Measurements from ENCODE around the gene LGALS1. TPM values are rescaled to one million over a fixed set of nuclear protein-coding genes. Genes with fewer than 3 reads are reported as not detected.

Gene LGALS1
- total and polyA plus RNA-seq, 9 of the 15 experiments (the other 6 are each of a cell fraction or from before 2014, with no cell fraction given) = 160 to 800 (median 330) TPM

- DNase-seq (ENCODE audit: extremely low read depth in 1 of 4, low spot score in 3 of 4) (no peak), FAIRE-seq (no peak), ATAC-seq (no peak)
- Histone ChIP-seq H3K4me1 (replicated peaks in 1 of 2; ENCODE audit: control insufficient read depth in 2 of 2, insufficient read depth in 2 of 2, low read length in 2 of 2) (peaks cover 0 to 19% of the 10 kb centered on the region in 2 experiments; a peak in 2 of 5 replicates), H3K9ac (ENCODE audit: insufficient read depth in 1 of 2, low read depth in 2 of 2, low read length in 2 of 2) (0 out of 4 replicates have a peak overlapping the region, but pooled peaks of 1 of the 2 experiments have one; percentile 13), H3K36me3 (ENCODE audit: control insufficient read depth, insufficient read depth, low read length) (no peaks in the 10 kb centered on the region), H3K9me1 (ENCODE audit: control insufficient read depth, insufficient read depth, low read length) (no peaks in the 10 kb centered on the region), H3K4me3 (no peak overlapping the region), H4K20me1 (replicated peaks; ENCODE audit: control insufficient read depth, insufficient read depth, low read length) (no peaks in the 10 kb centered on the region), H3K27ac (ENCODE audit: extremely low read depth, low read depth, low read length) (no peak overlapping the region), H3K9me3 (replicated peaks; ENCODE audit: control insufficient read depth, insufficient read depth, low read depth, low read length) (no peaks in the 10 kb centered on the region), H3K27me3 (ENCODE audit: control insufficient read depth in 2 of 2, insufficient read depth in 2 of 2, low read length in 2 of 2) (no peaks in the 10 kb centered on the region), H3K4me2 (ENCODE audit: insufficient read depth, low read length) (no peak overlapping the region), H3K79me2 (ENCODE audit: control insufficient read depth, insufficient read depth, low read length) (no peaks in the 10 kb centered on the region), H2AFZ (ENCODE audit: low read depth, low read length) (no peak overlapping the region)
- BruUV-seq (replicated peaks) = no TSS peak
- ChIA-PET POLR2A (interaction anchor here (0.5 to 0.6 kb wide), 2 partner anchors 216 to 282 kb away, joined by 3 read pairs; no protein-coding TSS in a partner anchor), CTCF (ENCODE audit: low intra/inter-chr PET ratio) (no interaction called here)
- TF ChIP-seq TCF15 (CRISPR knock-in tag; IDR thresholded peaks at IDR 0.05) = no peak
- no peak for TF ChIP-seq HNRNPL (IDR thresholded peaks at IDR 0.05; ENCODE audit: low read depth, low read length)
- TF ChIP-seq CBFB (CRISPR knock-in tag; IDR thresholded peaks at IDR 0.05) = no peak
- TF ChIP-seq, protein P1, sequence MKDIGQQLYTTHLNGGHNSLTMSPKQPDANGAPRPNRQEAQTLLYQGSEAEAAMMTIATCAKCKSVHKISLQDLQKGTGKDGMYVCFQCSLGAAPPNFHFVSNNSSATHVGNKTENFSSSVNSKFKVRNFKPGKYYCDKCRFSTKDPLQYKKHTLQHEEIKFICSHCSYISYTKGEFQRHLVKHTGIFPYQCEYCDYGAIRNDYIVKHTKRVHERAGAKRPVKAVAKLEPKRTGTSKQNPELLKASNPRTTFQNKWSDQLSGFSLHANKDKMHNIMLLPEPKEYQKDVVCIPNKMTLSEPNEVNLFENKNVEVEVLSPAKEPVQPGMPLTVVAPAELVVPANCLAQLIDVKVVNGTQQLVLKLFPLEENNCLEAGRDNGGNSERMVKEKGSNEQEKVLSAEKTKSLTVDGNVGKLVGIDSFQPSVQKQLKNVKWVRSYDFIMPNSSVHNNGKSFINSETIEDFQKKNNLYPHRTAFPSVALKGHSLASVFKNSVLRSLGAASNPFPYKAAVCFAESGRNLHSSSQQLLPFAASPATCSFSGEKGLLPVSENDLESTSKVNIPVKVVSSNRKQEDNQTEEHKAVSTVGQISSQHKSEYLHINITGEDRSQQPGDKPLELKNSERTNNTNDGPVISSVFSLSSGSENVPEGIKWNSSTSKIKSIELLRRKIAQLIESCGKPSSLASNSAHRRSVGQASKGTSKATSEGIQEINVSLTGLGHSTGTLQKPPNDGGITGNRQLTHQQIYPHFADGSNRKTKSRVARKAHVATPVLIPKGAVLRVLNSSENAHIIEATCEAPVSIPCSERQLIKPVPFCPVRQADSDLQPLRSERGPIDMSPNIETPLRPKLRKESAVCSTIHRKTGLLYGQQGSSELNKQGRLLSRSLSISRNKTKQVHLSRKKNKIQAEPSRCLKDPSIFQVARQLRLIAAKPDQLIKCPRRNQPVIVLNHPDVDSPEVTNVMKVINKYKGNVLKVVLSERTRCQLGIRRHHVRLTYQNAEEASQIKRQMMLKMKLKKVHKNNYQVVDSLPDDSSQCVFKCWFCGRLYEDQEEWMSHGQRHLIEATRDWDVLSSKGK (CRISPR knock-in tag; IDR thresholded peaks at IDR 0.05) = no peak
- TF ChIP-seq ZNF184 (CRISPR knock-in tag; IDR thresholded peaks at IDR 0.05) = no peak
- TF ChIP-seq EZH2 (IDR thresholded peaks at IDR 0.05; ENCODE audit: borderline replicate concordance, low read depth, low read length) = no peak
- no peak for TF ChIP-seq NCOA6 (IDR thresholded peaks at IDR 0.05)
- TF ChIP-seq, protein P2, sequence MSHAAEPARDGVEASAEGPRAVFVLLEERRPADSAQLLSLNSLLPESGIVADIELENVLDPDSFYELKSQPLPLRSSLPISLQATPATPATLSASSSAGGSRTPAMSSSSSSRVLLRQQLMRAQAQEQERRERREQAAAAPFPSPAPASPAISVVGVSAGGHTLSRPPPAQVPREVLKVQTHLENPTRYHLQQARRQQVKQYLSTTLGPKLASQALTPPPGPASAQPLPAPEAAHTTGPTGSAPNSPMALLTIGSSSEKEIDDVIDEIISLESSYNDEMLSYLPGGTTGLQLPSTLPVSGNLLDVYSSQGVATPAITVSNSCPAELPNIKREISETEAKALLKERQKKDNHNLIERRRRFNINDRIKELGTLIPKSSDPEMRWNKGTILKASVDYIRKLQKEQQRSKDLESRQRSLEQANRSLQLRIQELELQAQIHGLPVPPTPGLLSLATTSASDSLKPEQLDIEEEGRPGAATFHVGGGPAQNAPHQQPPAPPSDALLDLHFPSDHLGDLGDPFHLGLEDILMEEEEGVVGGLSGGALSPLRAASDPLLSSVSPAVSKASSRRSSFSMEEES (CRISPR knock-in tag; IDR thresholded peaks at IDR 0.05) = no peak
- no peak for TF ChIP-seq HNRNPUL1 (IDR thresholded peaks at IDR 0.05; ENCODE audit: low read length)
- no peak for TF ChIP-seq SAFB2 (IDR thresholded peaks at IDR 0.05; ENCODE audit: borderline replicate concordance, low read depth, low read length, severe bottlenecking)
- TF ChIP-seq KAT2B (IDR thresholded peaks at IDR 0.05; ENCODE audit: low read depth, low read length) = no peak
- no peak for TF ChIP-seq THRAP3 (IDR thresholded peaks at IDR 0.05; ENCODE audit: borderline replicate concordance)
- no peak for TF ChIP-seq ZKSCAN8 (CRISPR knock-in tag; IDR thresholded peaks at IDR 0.05)
- in situ Hi-C loops (cut with MboI) (no loop called here), intact Hi-C loops (cut with micrococcal nuclease) (no loop called here)
- 29% methylated on average over 7 of the region's 7 CpGs for WGBS (ENCODE audit: insufficient coverage, low coverage, missing lambda C conversion rate)
Observed at GRCh38 chr22:37713761-37714160, 38.3 kb downstream of the LGALS1 start.

All from K562 (cell line).